Measurements from ENCODE around the gene CHD5.

GRCh38 chr1:6104631-6105030 lies 75.5 kb downstream of the CHD5 start:
- TF ChIP-seq, protein P1, sequence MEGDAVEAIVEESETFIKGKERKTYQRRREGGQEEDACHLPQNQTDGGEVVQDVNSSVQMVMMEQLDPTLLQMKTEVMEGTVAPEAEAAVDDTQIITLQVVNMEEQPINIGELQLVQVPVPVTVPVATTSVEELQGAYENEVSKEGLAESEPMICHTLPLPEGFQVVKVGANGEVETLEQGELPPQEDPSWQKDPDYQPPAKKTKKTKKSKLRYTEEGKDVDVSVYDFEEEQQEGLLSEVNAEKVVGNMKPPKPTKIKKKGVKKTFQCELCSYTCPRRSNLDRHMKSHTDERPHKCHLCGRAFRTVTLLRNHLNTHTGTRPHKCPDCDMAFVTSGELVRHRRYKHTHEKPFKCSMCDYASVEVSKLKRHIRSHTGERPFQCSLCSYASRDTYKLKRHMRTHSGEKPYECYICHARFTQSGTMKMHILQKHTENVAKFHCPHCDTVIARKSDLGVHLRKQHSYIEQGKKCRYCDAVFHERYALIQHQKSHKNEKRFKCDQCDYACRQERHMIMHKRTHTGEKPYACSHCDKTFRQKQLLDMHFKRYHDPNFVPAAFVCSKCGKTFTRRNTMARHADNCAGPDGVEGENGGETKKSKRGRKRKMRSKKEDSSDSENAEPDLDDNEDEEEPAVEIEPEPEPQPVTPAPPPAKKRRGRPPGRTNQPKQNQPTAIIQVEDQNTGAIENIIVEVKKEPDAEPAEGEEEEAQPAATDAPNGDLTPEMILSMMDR (IDR thresholded peaks at IDR 0.05; ENCODE audit: low read depth, low read length): no peak
- no peak for TF ChIP-seq MAX (IDR thresholded peaks at IDR 0.05; ENCODE audit: low read depth, low read length)
- TF ChIP-seq POLR2A (IDR thresholded peaks at IDR 0.05; ENCODE audit: extremely low read depth, insufficient read length): no peak
- TF ChIP-seq MYC (IDR thresholded peaks at IDR 0.05; ENCODE audit: low read depth, low read length): no peak
